ENCODE measurements around the gene PDE4B.

- TF ChIP-seq CTCF (IDR thresholded peaks at IDR 0.05) (no peak), POLR2A (IDR thresholded peaks at IDR 0.05) (no peak)
Measured at GRCh38 chr1:66282891-66283621, 490.4 kb downstream of the PDE4B start.

Measured in heart left ventricle (tissue), 13 donors.